Stimulated activated CD4-positive, alpha-beta T cell treated with anti-CD3 and anti-CD28 coated beads, Interleukin-15, amount 100 ng/mL, for 48 hours (primary cell): ENCODE data around the gene COX4I1.
"Not testable (repeated sequence)": the region's sequence is repeated elsewhere in the genome, so short reads cannot be mapped to it uniquely, and the experiment has no call there.

ENCODE experiments used
- DNase-seq, 2 donors: peaks; one replicate each; pipeline ENCODE4 v3.0.0-alpha.2; 2020; ENCODE audit warnings: low read depth in 2 of 2

Gene COX4I1

GRCh38 chr16:85798901-85799496 is 496 bp upstream of the COX4I1 start:
- DNase-seq = peak in 1 of 2 donors; percentile 10

- peak in 1 of 2 donors; percentile 14 for DNase-seq
Observed at GRCh38 chr16:85800321-85800669, 800 bp downstream of the COX4I1 start.

- DNase-seq = no peak
Observed at GRCh38 chr16:85803570-85803969, 4.1 kb downstream of the COX4I1 start.

GRCh38 chr16:85805442-85806045 is 6.0 kb downstream of the COX4I1 start:
- no peak for DNase-seq

- DNase-seq = no peak
Observed at GRCh38 chr16:85806539-85806938, 7.0 kb downstream of the COX4I1 start.

- DNase-seq = not testable (repeated sequence)
Observed at GRCh38 chr16:85807340-85807739, 7.8 kb downstream of the COX4I1 start.

GRCh38 chr16:85808104-85808503 is 8.6 kb downstream of the COX4I1 start:
- not testable (repeated sequence) for DNase-seq

- DNase-seq = no peak
Observed at GRCh38 chr16:85808926-85809325, 9.4 kb downstream of the COX4I1 start.

- no peak for DNase-seq
Observed at GRCh38 chr16:85809645-85810044, 10.2 kb downstream of the COX4I1 start.

- no peak for DNase-seq
Observed at GRCh38 chr16:85810097-85810741, 10.7 kb downstream of the COX4I1 start.

GRCh38 chr16:85810742-85811115 is 11.2 kb downstream of the COX4I1 start:
- no peak for DNase-seq

GRCh38 chr16:85812031-85812807 is 12.7 kb downstream of the COX4I1 start:
- DNase-seq = no peak

GRCh38 chr16:85812811-85813700 is 13.6 kb downstream of the COX4I1 start:
- no peak for DNase-seq

GRCh38 chr16:85816159-85816558 is 16.7 kb downstream of the COX4I1 start:
- no peak for DNase-seq

- DNase-seq = not testable (repeated sequence)
Observed at GRCh38 chr16:85817195-85817594, 17.7 kb downstream of the COX4I1 start.

- peak; percentile 73 to 87 for DNase-seq
Observed at GRCh38 chr16:85819245-85819644, 19.8 kb downstream of the COX4I1 start.

GRCh38 chr16:85819771-85820170 is 20.3 kb downstream of the COX4I1 start:
- no peak for DNase-seq

- no peak for DNase-seq
Observed at GRCh38 chr16:85820604-85821372, 21.3 kb downstream of the COX4I1 start.

- peak; percentile 65 to 73 for DNase-seq
Observed at GRCh38 chr16:85821390-85822135, 22.1 kb downstream of the COX4I1 start.

- DNase-seq = no peak
Observed at GRCh38 chr16:85822145-85822544, 22.6 kb downstream of the COX4I1 start.
